GM23338 (cell line): ENCODE results near the gene GNPDA2. TPM values are rescaled to one million over a fixed set of nuclear protein-coding genes. Genes with fewer than 3 reads are reported as not detected.

ENCODE experiments used
- ATAC-seq: fragments of 200-7000 bp; cut with Tn5 transposase; 3 replicates; pipeline ENCODE4 v1.9.1; 2020
- DNase-seq: peaks from one replicate; pipeline ENCODE4 v3.0.0-alpha.2; 2015; ENCODE audit warnings: low spot score
- H2AFZ ChIP-seq: fragments of 200-600 bp; sonication (generic); 2 replicates; pipeline ENCODE4 v1.8.0; 2016; ENCODE audit warnings: antibody characterized with exemption, mild to moderate bottlenecking, moderate library complexity
- H3F3A ChIP-seq: fragments of 200-600 bp; sonication (generic); replicated peaks from 2 replicates; pipeline ENCODE4 v1.8.0; 2017; ENCODE audit warnings: antibody characterized with exemption, mixed run types, low read depth
- H3K27ac ChIP-seq: fragments of 200-600 bp; sonication (generic); 2 replicates; pipeline ENCODE4 v1.6.1; 2016; ENCODE audit warnings: low read depth
- H3K27me3 ChIP-seq: fragments of 200-600 bp; sonication (generic); 2 replicates; pipeline ENCODE4 v1.8.0; 2016; ENCODE audit warnings: mild to moderate bottlenecking, mixed run types, moderate library complexity; ENCODE audit not compliant: insufficient read depth
- H3K36me3 ChIP-seq: fragments of 200-600 bp; sonication (generic); 2 replicates; pipeline ENCODE4 v1.8.0; 2016; ENCODE audit warnings: mild to moderate bottlenecking; ENCODE audit not compliant: insufficient read depth
- H3K4me1 ChIP-seq: fragments of 200-600 bp; sonication (generic); 2 replicates; pipeline ENCODE4 v1.8.0; 2016; ENCODE audit warnings: mild to moderate bottlenecking, moderate library complexity; ENCODE audit not compliant: insufficient read depth
- H3K4me2 ChIP-seq: fragments of 200-600 bp; sonication (generic); 2 replicates; pipeline ENCODE4 v1.7.1; 2017; ENCODE audit warnings: mixed run types
- H3K4me3 ChIP-seq: fragments of 200-600 bp; sonication (generic); 2 replicates; pipeline ENCODE4 v1.6.1; 2016; ENCODE audit warnings: mixed run types
- H3K79me2 ChIP-seq: fragments of 200-600 bp; sonication (generic); replicated peaks from 2 replicates; pipeline ENCODE4 v1.8.0; 2017; ENCODE audit warnings: mild to moderate bottlenecking; ENCODE audit not compliant: insufficient read depth
- H3K9me2 ChIP-seq: fragments of 200-600 bp; sonication (generic); 2 replicates; pipeline ENCODE4 v1.8.0; 2017; ENCODE audit not compliant: insufficient read depth
- H4K20me1 ChIP-seq: fragments of 200-600 bp; sonication (generic); replicated peaks from 2 replicates; pipeline ENCODE4 v1.8.0; 2017; ENCODE audit warnings: mild to moderate bottlenecking; ENCODE audit not compliant: insufficient read depth
- H3K27ac Mint-ChIP-seq: 2 replicates; pipeline ENCODE4 v1.8.0; 2020; ENCODE audit warnings: inconsistent platforms, mild to moderate bottlenecking, moderate library complexity, mixed read lengths
- H3K27me3 Mint-ChIP-seq: 3 replicates; pipeline ENCODE4 v1.8.0; 2022; ENCODE audit warnings: low read depth, mild to moderate bottlenecking, moderate library complexity, mixed read lengths, inconsistent platforms; ENCODE audit not compliant: insufficient read depth, poor library complexity
- H3K36me3 Mint-ChIP-seq: 3 replicates; pipeline ENCODE4 v1.8.0; 2021; ENCODE audit warnings: low read depth, mild to moderate bottlenecking, inconsistent platforms, moderate library complexity, mixed read lengths
- H3K4me1 Mint-ChIP-seq: 3 replicates; pipeline ENCODE4 v1.8.0; 2020; ENCODE audit warnings: mild to moderate bottlenecking, inconsistent platforms, mixed read lengths
- H3K4me3 Mint-ChIP-seq: 3 replicates; pipeline ENCODE4 v1.8.0; 2021; ENCODE audit warnings: moderate library complexity, mild to moderate bottlenecking, inconsistent platforms, mixed read lengths
- H3K9me3 Mint-ChIP-seq: 3 replicates; pipeline ENCODE4 v1.8.0; 2020; ENCODE audit warnings: moderate library complexity, mild to moderate bottlenecking, inconsistent platforms, mixed read lengths
- CREB1 ChIP-seq: fragments of 250-450 bp; sonication (Bioruptor Pico); IDR thresholded peaks from 2 replicates; pipeline ENCODE4 v1.5.0; 2020; ENCODE audit warnings: low read depth, mild to moderate bottlenecking, moderate library complexity
- EZH2 ChIP-seq: fragments of 200-600 bp; sonication (generic); IDR thresholded peaks from one replicate; pipeline ENCODE4 v1.8.0; 2017; ENCODE audit warnings: antibody characterized with exemption, mild to moderate bottlenecking, low read depth; ENCODE audit not compliant: unreplicated experiment
- EZH2phosphoT487 ChIP-seq: fragments of 200-600 bp; sonication (generic); IDR thresholded peaks from one replicate; pipeline ENCODE4 v1.8.1; 2018; ENCODE audit warnings: antibody characterized with exemption; ENCODE audit not compliant: unreplicated experiment
- JUNB ChIP-seq: IDR thresholded peaks from one replicate; pipeline ENCODE4 v1.6.1; 2016; ENCODE audit warnings: antibody characterized with exemption; ENCODE audit not compliant: unreplicated experiment
- NANOG ChIP-seq: IDR thresholded peaks from 2 replicates; pipeline ENCODE4 v1.6.1; 2016; ENCODE audit warnings: antibody characterized with exemption, borderline replicate concordance
- POLR2AphosphoS5 ChIP-seq: IDR thresholded peaks from 2 replicates; pipeline ENCODE4 v1.6.1; 2016; ENCODE audit warnings: antibody characterized with exemption, low read depth
- STAT1 ChIP-seq: IDR thresholded peaks from one replicate; pipeline ENCODE4 v1.6.1; 2016; ENCODE audit warnings: antibody characterized with exemption; ENCODE audit not compliant: unreplicated experiment
- ZNF114 ChIP-seq: fragments of 250-450 bp; sonication (Bioruptor Pico); IDR thresholded peaks from 2 replicates; pipeline ENCODE4 v1.5.0; 2020; ENCODE audit warnings: mild to moderate bottlenecking, moderate library complexity
- ZNF331 ChIP-seq: fragments of 250-450 bp; sonication (Bioruptor Pico); IDR thresholded peaks from 2 replicates; pipeline ENCODE4 v1.5.0; 2020; ENCODE audit warnings: low read depth, mild to moderate bottlenecking, moderate library complexity
- polyA plus RNA-seq: library from polyadenylated mRNA; unstranded; fragments of >200 nt; fragmentation: Nextera tagmentation; extraction: Ambion mirVana; gene quantifications from 2 replicates; pipeline ENCODE4 v1.2.1, GENCODE V29; 2016
- total RNA-seq: library from RNA; depleted of rRNA; stranded (reverse); fragments of >200 nt; shearing (Covaris generic); gene quantifications from 2 replicates; pipeline ENCODE4 v1.2.3, GENCODE V29; 2014
- TF ChIP-seq, protein P1 (sequence below): fragments of 250-450 bp; sonication (Bioruptor Pico); IDR thresholded peaks from 2 replicates; pipeline ENCODE4 v1.5.0; 2020; ENCODE audit warnings: mild to moderate bottlenecking, moderate library complexity
- TF ChIP-seq, protein P2 (sequence below): IDR thresholded peaks from one replicate; pipeline ENCODE4 v1.6.1; 2018; ENCODE audit warnings: antibody characterized with exemption; ENCODE audit not compliant: unreplicated experiment
- TF ChIP-seq, protein P3 (sequence below), 2 experiments: fragments of 200-600 bp in 1 of 2; sonication (generic) in 1 of 2; conservative IDR thresholded peaks; 2 replicates each; pipeline versions ENCODE4 v1.5.1 to v1.6.1; 2016 to 2017; ENCODE audit warnings: antibody characterized with exemption in 2 of 2, low read depth in 2 of 2, mild to moderate bottlenecking in 2 of 2, moderate library complexity in 1 of 2
- TF ChIP-seq, protein P4 (sequence below): IDR thresholded peaks from 2 replicates; pipeline ENCODE4 v1.6.1; 2016; ENCODE audit warnings: antibody characterized with exemption

The GNPDA2 gene
- total and polyA plus RNA-seq, 2 experiments from 2014 or later: 6.4 to 7.7 TPM

DNA sequence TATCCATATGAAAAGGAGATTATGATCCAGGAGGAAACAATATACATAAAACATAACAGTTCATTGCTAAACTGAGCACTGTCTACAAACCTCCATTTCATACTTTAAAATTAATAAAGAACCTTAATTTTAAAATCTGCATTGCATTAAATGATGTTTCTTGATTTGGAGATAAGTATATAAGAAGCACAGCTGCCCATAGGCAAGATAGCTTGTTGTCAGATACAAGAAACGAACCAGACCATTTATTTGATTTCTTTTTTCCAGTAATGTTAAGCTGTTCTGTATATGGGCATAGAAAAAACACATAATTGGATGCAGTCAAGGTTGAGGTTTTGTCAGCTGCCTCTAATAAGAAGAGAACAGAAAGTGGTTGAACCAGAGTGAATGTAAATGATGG lies 41.7 kb downstream of the GNPDA2 start:
- Mint-ChIP-seq H3K4me1 (no peaks in the 10 kb centered on the region), H3K9me3 (no peaks in the 10 kb centered on the region), H3K4me3 (no peak overlapping the region), H3K27me3 (peaks cover 2% of the 10 kb centered on the region), H3K27ac (no peak overlapping the region), H3K36me3 (peaks cover 60% of the 10 kb centered on the region)
- Histone ChIP-seq H3K4me1 (peaks cover 3% of the 10 kb centered on the region; the same call in 1 of the 2 replicates), H3K4me2 (no peak overlapping the region), H3K9me2 (no peaks in the 10 kb centered on the region), H3F3A (no peaks in the 10 kb centered on the region), H3K4me3 (no peak overlapping the region), H3K27ac (no peak overlapping the region), H4K20me1 (no peaks in the 10 kb centered on the region; the same call in 1 of the 2 replicates), H3K79me2 (peaks cover 19% of the 10 kb centered on the region), H3K27me3 (no peaks in the 10 kb centered on the region), H3K36me3 (peaks cover 55% of the 10 kb centered on the region), H2AFZ (no peak overlapping the region)
- no peak for DNase-seq
- ATAC-seq: no peak
- TF ChIP-seq POLR2AphosphoS5: no peak
- TF ChIP-seq EZH2phosphoT487: no peak
- no peak for TF ChIP-seq JUNB
- no peak for TF ChIP-seq ZNF114 (CRISPR knock-in tag)
- TF ChIP-seq STAT1: no peak
- TF ChIP-seq, protein P1, sequence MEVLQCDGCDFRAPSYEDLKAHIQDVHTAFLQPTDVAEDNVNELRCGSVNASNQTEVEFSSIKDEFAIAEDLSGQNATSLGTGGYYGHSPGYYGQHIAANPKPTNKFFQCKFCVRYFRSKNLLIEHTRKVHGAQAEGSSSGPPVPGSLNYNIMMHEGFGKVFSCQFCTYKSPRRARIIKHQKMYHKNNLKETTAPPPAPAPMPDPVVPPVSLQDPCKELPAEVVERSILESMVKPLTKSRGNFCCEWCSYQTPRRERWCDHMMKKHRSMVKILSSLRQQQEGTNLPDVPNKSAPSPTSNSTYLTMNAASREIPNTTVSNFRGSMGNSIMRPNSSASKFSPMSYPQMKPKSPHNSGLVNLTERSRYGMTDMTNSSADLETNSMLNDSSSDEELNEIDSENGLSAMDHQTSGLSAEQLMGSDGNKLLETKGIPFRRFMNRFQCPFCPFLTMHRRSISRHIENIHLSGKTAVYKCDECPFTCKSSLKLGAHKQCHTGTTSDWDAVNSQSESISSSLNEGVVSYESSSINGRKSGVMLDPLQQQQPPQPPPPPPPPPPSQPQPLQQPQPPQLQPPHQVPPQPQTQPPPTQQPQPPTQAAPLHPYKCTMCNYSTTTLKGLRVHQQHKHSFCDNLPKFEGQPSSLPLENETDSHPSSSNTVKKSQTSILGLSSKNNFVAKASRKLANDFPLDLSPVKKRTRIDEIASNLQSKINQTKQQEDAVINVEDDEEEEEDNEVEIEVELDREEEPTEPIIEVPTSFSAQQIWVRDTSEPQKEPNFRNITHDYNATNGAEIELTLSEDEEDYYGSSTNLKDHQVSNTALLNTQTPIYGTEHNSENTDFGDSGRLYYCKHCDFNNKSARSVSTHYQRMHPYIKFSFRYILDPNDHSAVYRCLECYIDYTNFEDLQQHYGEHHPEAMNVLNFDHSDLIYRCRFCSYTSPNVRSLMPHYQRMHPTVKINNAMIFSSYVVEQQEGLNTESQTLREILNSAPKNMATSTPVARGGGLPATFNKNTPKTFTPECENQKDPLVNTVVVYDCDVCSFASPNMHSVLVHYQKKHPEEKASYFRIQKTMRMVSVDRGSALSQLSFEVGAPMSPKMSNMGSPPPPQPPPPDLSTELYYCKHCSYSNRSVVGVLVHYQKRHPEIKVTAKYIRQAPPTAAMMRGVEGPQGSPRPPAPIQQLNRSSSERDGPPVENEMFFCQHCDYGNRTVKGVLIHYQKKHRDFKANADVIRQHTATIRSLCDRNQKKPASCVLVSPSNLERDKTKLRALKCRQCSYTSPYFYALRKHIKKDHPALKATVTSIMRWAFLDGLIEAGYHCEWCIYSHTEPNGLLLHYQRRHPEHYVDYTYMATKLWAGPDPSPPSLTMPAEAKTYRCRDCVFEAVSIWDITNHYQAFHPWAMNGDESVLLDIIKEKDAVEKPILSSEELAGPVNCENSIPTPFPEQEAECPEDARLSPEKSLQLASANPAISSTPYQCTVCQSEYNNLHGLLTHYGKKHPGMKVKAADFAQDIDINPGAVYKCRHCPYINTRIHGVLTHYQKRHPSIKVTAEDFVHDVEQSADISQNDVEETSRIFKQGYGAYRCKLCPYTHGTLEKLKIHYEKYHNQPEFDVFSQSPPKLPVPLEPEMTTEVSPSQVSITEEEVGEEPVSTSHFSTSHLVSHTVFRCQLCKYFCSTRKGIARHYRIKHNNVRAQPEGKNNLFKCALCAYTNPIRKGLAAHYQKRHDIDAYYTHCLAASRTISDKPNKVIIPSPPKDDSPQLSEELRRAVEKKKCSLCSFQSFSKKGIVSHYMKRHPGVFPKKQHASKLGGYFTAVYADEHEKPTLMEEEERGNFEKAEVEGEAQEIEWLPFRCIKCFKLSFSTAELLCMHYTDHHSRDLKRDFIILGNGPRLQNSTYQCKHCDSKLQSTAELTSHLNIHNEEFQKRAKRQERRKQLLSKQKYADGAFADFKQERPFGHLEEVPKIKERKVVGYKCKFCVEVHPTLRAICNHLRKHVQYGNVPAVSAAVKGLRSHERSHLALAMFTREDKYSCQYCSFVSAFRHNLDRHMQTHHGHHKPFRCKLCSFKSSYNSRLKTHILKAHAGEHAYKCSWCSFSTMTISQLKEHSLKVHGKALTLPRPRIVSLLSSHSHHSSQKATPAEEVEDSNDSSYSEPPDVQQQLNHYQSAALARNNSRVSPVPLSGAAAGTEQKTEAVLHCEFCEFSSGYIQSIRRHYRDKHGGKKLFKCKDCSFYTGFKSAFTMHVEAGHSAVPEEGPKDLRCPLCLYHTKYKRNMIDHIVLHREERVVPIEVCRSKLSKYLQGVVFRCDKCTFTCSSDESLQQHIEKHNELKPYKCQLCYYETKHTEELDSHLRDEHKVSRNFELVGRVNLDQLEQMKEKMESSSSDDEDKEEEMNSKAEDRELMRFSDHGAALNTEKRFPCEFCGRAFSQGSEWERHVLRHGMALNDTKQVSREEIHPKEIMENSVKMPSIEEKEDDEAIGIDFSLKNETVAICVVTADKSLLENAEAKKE (CRISPR knock-in tag): no peak
- no peak for TF ChIP-seq EZH2
- TF ChIP-seq ZNF331: no peak
- TF ChIP-seq, protein P2, sequence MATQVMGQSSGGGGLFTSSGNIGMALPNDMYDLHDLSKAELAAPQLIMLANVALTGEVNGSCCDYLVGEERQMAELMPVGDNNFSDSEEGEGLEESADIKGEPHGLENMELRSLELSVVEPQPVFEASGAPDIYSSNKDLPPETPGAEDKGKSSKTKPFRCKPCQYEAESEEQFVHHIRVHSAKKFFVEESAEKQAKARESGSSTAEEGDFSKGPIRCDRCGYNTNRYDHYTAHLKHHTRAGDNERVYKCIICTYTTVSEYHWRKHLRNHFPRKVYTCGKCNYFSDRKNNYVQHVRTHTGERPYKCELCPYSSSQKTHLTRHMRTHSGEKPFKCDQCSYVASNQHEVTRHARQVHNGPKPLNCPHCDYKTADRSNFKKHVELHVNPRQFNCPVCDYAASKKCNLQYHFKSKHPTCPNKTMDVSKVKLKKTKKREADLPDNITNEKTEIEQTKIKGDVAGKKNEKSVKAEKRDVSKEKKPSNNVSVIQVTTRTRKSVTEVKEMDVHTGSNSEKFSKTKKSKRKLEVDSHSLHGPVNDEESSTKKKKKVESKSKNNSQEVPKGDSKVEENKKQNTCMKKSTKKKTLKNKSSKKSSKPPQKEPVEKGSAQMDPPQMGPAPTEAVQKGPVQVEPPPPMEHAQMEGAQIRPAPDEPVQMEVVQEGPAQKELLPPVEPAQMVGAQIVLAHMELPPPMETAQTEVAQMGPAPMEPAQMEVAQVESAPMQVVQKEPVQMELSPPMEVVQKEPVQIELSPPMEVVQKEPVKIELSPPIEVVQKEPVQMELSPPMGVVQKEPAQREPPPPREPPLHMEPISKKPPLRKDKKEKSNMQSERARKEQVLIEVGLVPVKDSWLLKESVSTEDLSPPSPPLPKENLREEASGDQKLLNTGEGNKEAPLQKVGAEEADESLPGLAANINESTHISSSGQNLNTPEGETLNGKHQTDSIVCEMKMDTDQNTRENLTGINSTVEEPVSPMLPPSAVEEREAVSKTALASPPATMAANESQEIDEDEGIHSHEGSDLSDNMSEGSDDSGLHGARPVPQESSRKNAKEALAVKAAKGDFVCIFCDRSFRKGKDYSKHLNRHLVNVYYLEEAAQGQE: no peak
- TF ChIP-seq, protein P3, sequence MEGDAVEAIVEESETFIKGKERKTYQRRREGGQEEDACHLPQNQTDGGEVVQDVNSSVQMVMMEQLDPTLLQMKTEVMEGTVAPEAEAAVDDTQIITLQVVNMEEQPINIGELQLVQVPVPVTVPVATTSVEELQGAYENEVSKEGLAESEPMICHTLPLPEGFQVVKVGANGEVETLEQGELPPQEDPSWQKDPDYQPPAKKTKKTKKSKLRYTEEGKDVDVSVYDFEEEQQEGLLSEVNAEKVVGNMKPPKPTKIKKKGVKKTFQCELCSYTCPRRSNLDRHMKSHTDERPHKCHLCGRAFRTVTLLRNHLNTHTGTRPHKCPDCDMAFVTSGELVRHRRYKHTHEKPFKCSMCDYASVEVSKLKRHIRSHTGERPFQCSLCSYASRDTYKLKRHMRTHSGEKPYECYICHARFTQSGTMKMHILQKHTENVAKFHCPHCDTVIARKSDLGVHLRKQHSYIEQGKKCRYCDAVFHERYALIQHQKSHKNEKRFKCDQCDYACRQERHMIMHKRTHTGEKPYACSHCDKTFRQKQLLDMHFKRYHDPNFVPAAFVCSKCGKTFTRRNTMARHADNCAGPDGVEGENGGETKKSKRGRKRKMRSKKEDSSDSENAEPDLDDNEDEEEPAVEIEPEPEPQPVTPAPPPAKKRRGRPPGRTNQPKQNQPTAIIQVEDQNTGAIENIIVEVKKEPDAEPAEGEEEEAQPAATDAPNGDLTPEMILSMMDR (conservative IDR thresholded peaks at IDR 0.05; ENCODE audit: low read depth in 2 of 2): no peak
- TF ChIP-seq NANOG: no peak
- no peak for TF ChIP-seq CREB1 (CRISPR knock-in tag)
- TF ChIP-seq, protein P4, sequence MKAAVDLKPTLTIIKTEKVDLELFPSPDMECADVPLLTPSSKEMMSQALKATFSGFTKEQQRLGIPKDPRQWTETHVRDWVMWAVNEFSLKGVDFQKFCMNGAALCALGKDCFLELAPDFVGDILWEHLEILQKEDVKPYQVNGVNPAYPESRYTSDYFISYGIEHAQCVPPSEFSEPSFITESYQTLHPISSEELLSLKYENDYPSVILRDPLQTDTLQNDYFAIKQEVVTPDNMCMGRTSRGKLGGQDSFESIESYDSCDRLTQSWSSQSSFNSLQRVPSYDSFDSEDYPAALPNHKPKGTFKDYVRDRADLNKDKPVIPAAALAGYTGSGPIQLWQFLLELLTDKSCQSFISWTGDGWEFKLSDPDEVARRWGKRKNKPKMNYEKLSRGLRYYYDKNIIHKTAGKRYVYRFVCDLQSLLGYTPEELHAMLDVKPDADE: no peak
